Osteoblast (primary cell): ENCODE measurements around the gene BATF. TPM values are rescaled to one million over a fixed set of nuclear protein-coding genes. Genes with fewer than 3 reads are reported as not detected.

Source experiments
- DNase-seq: peaks from one replicate; pipeline ENCODE4 v3.0.0; 2011; ENCODE audit warnings: low spot score, mixed read lengths; ENCODE audit not compliant: insufficient read length; ENCODE audit errors: missing footprints
- H2AFZ ChIP-seq: 2 replicates; pipeline ENCODE4 v1.6.0; 2011; ENCODE audit warnings: mild to moderate bottlenecking, low read length
- H3K27ac ChIP-seq: 2 replicates; pipeline ENCODE4 v1.5.1; 2011; ENCODE audit warnings: mild to moderate bottlenecking, low read depth, low read length, moderate library complexity
- H3K27me3 ChIP-seq: 2 replicates; pipeline ENCODE4 v1.6.0; 2012; ENCODE audit warnings: mild to moderate bottlenecking, control low read depth, inconsistent platforms, low read length, moderate library complexity; ENCODE audit not compliant: insufficient read depth
- H3K36me3 ChIP-seq: 2 replicates; pipeline ENCODE4 v1.5.1; 2011; ENCODE audit warnings: mild to moderate bottlenecking, low read length, control low read depth, moderate library complexity; ENCODE audit not compliant: insufficient read depth
- H3K4me1 ChIP-seq: 2 replicates; pipeline ENCODE4 v1.5.1; 2011; ENCODE audit warnings: mild to moderate bottlenecking, low read length, control low read depth, moderate library complexity; ENCODE audit not compliant: insufficient read depth
- H3K4me2 ChIP-seq: 2 replicates; pipeline ENCODE4 v1.6.0; 2011; ENCODE audit warnings: mild to moderate bottlenecking, low read length; ENCODE audit not compliant: insufficient read depth
- H3K4me3 ChIP-seq: fragments of 200-600 bp; sonication (generic); 3 replicates; pipeline ENCODE4 v1.5.1; 2012; ENCODE audit warnings: mild to moderate bottlenecking, low read length, inconsistent platforms; ENCODE audit not compliant: insufficient read depth
- H3K79me2 ChIP-seq: 2 replicates; pipeline ENCODE4 v1.6.0; 2012; ENCODE audit warnings: mild to moderate bottlenecking, low read length, control low read depth, inconsistent platforms; ENCODE audit not compliant: insufficient read depth
- H3K9me3 ChIP-seq: 2 replicates; pipeline ENCODE4 v1.5.1; 2011; ENCODE audit warnings: low read depth, low read length, control low read depth
- H4K20me1 ChIP-seq: 2 replicates; pipeline ENCODE4 v1.6.0; 2012; ENCODE audit warnings: mild to moderate bottlenecking, low read length, control low read depth; ENCODE audit not compliant: insufficient read depth
- CTCF ChIP-seq: IDR thresholded peaks from 2 replicates; pipeline ENCODE4 v1.5.1; 2011; ENCODE audit warnings: mild to moderate bottlenecking, low read depth, low read length, moderate library complexity; ENCODE audit errors: extremely low read depth
- total RNA-seq: library from RNA; depleted of rRNA; stranded (reverse); fragments of >200 nt; gene quantifications from 2 replicates; pipeline ENCODE4 v1.2.3, GENCODE V29; 2012

The BATF gene
- total RNA-seq, 1 donor, result 0.72 TPM

- no peak for TF ChIP-seq CTCF
- no peak for DNase-seq
Measured at GRCh38 chr14:75533791-75534555, 11.7 kb downstream of the BATF start.

DNA sequence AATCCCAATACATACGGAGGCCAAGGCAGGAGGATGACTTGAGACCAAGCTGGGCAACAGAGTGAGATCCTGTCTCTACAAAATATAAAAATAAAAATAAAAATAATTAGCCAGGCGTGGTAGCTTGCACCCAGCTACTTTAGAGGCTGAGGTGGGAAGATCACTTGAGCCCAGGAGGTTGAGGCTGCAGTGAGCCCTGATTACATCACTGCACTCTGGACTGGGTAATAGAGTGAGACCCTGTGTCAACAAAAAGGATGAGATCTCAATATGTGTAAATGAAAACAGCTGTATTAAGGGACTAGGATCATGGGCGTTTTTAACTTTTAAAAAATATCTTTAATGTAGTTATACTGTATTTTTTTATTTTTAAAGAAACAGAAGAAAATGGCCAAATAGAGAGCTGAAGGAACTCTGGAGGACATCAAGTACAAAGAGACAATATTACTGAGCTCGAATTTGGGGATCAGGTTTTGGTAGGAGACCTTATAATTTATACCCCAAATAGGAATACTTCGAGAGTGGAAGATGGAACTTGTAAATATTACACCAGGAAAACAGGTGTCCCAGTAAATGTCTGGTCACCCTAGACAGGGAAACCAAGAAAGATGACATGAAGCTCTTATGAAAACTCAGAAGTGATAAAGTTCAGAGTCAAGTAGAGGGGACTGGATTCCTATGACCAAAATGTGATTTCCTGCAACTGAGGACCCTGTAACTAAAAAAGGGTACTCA is 13.1 kb downstream of the BATF start:
- DNase-seq, result no peak
- Histone ChIP-seq H3K4me3 (no peak overlapping the region), H3K4me2 (no peak overlapping the region), H3K27ac (no peak overlapping the region), H4K20me1 (no peaks in the 10 kb centered on the region), H2AFZ (no peak overlapping the region), H3K9me3 (no peaks in the 10 kb centered on the region), H3K4me1 (peaks cover 9% of the 10 kb centered on the region), H3K36me3 (no peaks in the 10 kb centered on the region), H3K27me3 (no peaks in the 10 kb centered on the region), H3K79me2 (no peaks in the 10 kb centered on the region)
- no peak for TF ChIP-seq CTCF

More at GRCh38 chr14:75533791-75534555, 11.7 kb downstream of the BATF start:
- Histone ChIP-seq H3K4me2 (no peak overlapping the region), H4K20me1 (no peaks in the 10 kb centered on the region), H3K4me1 (peaks cover 9% of the 10 kb centered on the region), H3K36me3 (no peaks in the 10 kb centered on the region), H3K79me2 (no peaks in the 10 kb centered on the region), H2AFZ (no peak overlapping the region), H3K27me3 (no peaks in the 10 kb centered on the region), H3K27ac (no peak overlapping the region), H3K4me3 (no peak overlapping the region), H3K9me3 (no peaks in the 10 kb centered on the region)

- H3K79me2 ChIP-seq, result no peaks in the 10 kb centered on the region
- H4K20me1 ChIP-seq, result no peaks in the 10 kb centered on the region
- H3K4me3 ChIP-seq, result no peak overlapping the region
- TF ChIP-seq CTCF, result no peak
- H3K4me1 ChIP-seq, result no peaks in the 10 kb centered on the region
- DNase-seq, result no peak
- no peaks in the 10 kb centered on the region for H3K9me3 ChIP-seq
- no peak overlapping the region for H2AFZ ChIP-seq
- H3K27ac ChIP-seq, result no peak overlapping the region
- H3K36me3 ChIP-seq, result no peaks in the 10 kb centered on the region
- H3K27me3 ChIP-seq, result no peaks in the 10 kb centered on the region
- H3K4me2 ChIP-seq, result no peak overlapping the region
Measured at GRCh38 chr14:75537071-75537470, 14.8 kb downstream of the BATF start.

DNA sequence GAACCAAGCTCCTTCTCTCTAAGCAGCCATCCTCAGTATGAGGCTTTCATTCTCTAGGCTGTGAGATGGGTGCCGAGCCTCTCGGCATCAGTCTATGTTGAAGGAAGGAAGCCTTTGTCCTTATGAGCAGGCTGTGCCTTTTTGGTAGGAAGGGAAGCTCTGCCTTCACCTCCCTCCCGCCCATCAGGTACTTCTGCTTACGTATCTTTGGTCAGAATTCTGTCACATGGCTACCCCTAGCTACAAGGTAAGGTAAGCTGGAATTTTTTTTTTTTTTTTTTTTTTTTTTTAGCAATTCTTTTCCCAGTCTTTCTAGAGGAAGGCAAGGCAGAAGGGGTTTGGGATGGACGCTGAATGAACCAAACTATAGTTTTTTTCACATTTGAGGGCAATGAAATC is 16.9 kb downstream of the BATF start:
- DNase-seq, result no peak
- Histone ChIP-seq H3K36me3 (no peaks in the 10 kb centered on the region), H3K79me2 (no peaks in the 10 kb centered on the region), H3K4me2 (no peak overlapping the region), H3K4me3 (no peak overlapping the region), H2AFZ (no peak overlapping the region), H3K27ac (no peak overlapping the region), H3K9me3 (no peaks in the 10 kb centered on the region), H4K20me1 (no peaks in the 10 kb centered on the region), H3K27me3 (no peaks in the 10 kb centered on the region), H3K4me1 (no peaks in the 10 kb centered on the region)
- TF ChIP-seq CTCF, result no peak
